Uterus (tissue), 4 donors: Measurements from ENCODE around the gene CCDC85A. TPM values are rescaled to one million over a fixed set of nuclear protein-coding genes. Genes with fewer than 3 reads are reported as not detected.

Experiments used
- DNase-seq, 2 donors: peaks; one replicate each; pipeline ENCODE4 v3.0.0-alpha.2; 2019 to 2020
- H3K27ac ChIP-seq, 2 donors: fragments of 200-600 bp; sonication (generic); 1 replicate in 1 of 2; 2 replicates in 1 of 2; pipeline ENCODE4 v1.5.1; 2016 to 2018
- H3K27me3 ChIP-seq, 2 donors: fragments of 200-600 bp; sonication (generic); one replicate each; pipeline ENCODE4 v1.5.1; 2018 to 2019; ENCODE audit warnings: control low read depth in 1 of 2
- H3K36me3 ChIP-seq, 2 donors: fragments of 200-600 bp; sonication (generic); one replicate each; pipeline ENCODE4 v1.5.1; 2019; ENCODE audit warnings: control low read depth in 1 of 2
- H3K4me1 ChIP-seq, 2 donors: fragments of 200-600 bp; sonication (generic); one replicate each; pipeline ENCODE4 v1.5.1; 2018 to 2019; ENCODE audit warnings: control low read depth in 1 of 2
- H3K4me3 ChIP-seq, 2 donors: fragments of 200-600 bp; sonication (generic); 1 replicate in 1 of 2; 2 replicates in 1 of 2; pipeline ENCODE4 v1.5.1; 2018 to 2019; ENCODE audit warnings: mild to moderate bottlenecking in 1 of 2
- H3K9me3 ChIP-seq, 2 donors: fragments of 200-600 bp; sonication (generic); one replicate each; pipeline ENCODE4 v1.5.1; 2019; ENCODE audit warnings: control low read depth in 1 of 2
- POLR2A ChIP-seq, 2 donors: fragments of 450-650 bp; IDR thresholded peaks; one replicate each; pipeline ENCODE4 v1.6.1; 2016; ENCODE audit warnings: antibody characterized with exemption in 2 of 2, mild to moderate bottlenecking in 1 of 2, moderate library complexity in 1 of 2
- intact Hi-C: fragments of 100-400 bp; cut with DNase I; formaldehyde crosslinking; loops from one replicate; pipeline ENCODE4 v1.15.1; 2023; ENCODE audit warnings: low total_unique reads
- total RNA-seq, 4 donors: library from RNA; depleted of rRNA in 3 of 4; stranded (reverse); fragments of >200 nt in 3 of 4; gene quantifications; one replicate each; pipeline versions ENCODE4 v1.1.0 to v1.2.4, GENCODE V29; 2014 to 2023
- TF ChIP-seq, protein P1 (sequence below), 4 experiments: fragments of 200-600 bp in 2 of 4; fragments of 450-650 bp in 2 of 4; sonication (generic) in 2 of 4; IDR thresholded peaks; one replicate each; pipeline ENCODE4 v1.5.1; 2016 to 2019; ENCODE audit warnings: antibody characterized with exemption in 4 of 4, mild to moderate bottlenecking in 2 of 4, moderate library complexity in 1 of 4
- donor health status: DM: yes; HTN: yes; CAD: no.

Gene CCDC85A
- total RNA-seq, 4 donors from 2014 or later = 4.7 to 23.2 (median 16.8) TPM

DNA sequence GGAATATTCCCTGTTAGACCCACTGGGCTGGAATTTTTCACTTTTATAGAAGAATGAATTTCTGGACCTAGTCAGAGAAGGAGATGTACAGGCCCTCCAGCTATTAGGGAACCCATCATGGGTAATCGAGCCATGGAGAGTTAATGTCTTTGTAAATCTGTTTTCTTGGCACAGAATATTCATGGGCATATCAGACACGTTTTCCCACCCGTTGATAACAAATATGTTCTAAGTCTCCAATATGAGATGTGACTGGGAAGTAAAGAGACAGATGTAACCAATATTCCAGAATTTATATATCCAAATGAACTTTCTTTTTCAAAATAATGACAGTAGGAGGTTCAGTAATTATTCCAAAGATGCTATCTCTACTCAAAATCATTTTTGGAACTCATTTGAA is 38.7 kb downstream of the CCDC85A start:
- H3K27ac ChIP-seq = no peak overlapping the region
- H3K4me1 ChIP-seq = no peaks in the 10 kb centered on the region
- H3K36me3 ChIP-seq = no peaks in the 10 kb centered on the region
- no peak overlapping the region for H3K4me3 ChIP-seq
- H3K27me3 ChIP-seq = no peaks in the 10 kb centered on the region
- intact Hi-C loops = no loop called here
- TF ChIP-seq, protein P1, sequence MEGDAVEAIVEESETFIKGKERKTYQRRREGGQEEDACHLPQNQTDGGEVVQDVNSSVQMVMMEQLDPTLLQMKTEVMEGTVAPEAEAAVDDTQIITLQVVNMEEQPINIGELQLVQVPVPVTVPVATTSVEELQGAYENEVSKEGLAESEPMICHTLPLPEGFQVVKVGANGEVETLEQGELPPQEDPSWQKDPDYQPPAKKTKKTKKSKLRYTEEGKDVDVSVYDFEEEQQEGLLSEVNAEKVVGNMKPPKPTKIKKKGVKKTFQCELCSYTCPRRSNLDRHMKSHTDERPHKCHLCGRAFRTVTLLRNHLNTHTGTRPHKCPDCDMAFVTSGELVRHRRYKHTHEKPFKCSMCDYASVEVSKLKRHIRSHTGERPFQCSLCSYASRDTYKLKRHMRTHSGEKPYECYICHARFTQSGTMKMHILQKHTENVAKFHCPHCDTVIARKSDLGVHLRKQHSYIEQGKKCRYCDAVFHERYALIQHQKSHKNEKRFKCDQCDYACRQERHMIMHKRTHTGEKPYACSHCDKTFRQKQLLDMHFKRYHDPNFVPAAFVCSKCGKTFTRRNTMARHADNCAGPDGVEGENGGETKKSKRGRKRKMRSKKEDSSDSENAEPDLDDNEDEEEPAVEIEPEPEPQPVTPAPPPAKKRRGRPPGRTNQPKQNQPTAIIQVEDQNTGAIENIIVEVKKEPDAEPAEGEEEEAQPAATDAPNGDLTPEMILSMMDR (IDR thresholded peaks at IDR 0.05) = no peak
- no peak for TF ChIP-seq POLR2A (IDR thresholded peaks at IDR 0.05)
- DNase-seq = no peak
- H3K9me3 ChIP-seq = no peaks in the 10 kb centered on the region

GRCh38 chr2:56224316-56224715 is 40.5 kb downstream of the CCDC85A start:
- H3K27ac ChIP-seq = no peak overlapping the region
- intact Hi-C loops = no loop called here
- DNase-seq = no peak
- H3K27me3 ChIP-seq = no peaks in the 10 kb centered on the region
- H3K4me1 ChIP-seq = no peaks in the 10 kb centered on the region
- no peaks in the 10 kb centered on the region for H3K9me3 ChIP-seq
- H3K36me3 ChIP-seq = no peaks in the 10 kb centered on the region
- TF ChIP-seq POLR2A (IDR thresholded peaks at IDR 0.05) = no peak
- TF ChIP-seq, protein P1 (IDR thresholded peaks at IDR 0.05) = no peak
- H3K4me3 ChIP-seq = no peak overlapping the region

- TF ChIP-seq, protein P1 (IDR thresholded peaks at IDR 0.05) = no peak
- no peak for TF ChIP-seq POLR2A (IDR thresholded peaks at IDR 0.05)
- Histone ChIP-seq H3K9me3 (no peaks in the 10 kb centered on the region), H3K4me1 (no peaks in the 10 kb centered on the region), H3K27me3 (no peaks in the 10 kb centered on the region), H3K36me3 (no peaks in the 10 kb centered on the region), H3K4me3 (no peak overlapping the region), H3K27ac (no peak overlapping the region)
- intact Hi-C loops = no loop called here
- no peak for DNase-seq
Measured at GRCh38 chr2:56227811-56228210, 44.0 kb downstream of the CCDC85A start.

DNA sequence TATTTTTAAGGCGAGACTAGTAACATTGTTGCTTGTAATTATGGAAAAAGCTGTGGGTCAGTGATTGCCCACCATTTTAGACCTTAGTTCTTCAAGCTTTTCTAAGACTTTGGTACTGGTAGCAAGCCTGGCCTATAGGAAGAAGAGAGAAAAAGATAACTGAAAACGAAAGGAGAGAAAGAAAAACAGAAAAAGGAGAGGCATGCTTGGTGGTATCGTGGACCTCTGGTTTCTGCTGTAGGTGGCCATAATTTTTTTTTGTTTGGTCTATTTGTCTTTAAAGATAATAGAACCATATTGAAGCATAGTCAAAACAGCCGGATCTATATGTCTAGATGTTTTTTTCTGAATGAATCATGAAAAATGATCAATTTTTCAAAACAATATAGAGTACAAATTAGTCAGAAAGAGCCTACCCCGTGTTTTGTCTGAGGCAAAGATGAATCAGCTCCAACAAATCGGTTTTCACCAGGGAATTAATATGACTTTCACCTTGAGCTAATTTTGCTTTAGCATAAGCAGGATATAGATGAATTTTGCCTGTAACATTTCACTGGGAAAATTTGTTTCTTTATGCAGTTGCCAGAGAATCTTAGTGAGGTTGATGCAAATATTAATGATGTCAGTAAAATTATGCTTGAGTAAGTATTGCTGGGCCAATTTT is 45.7 kb downstream of the CCDC85A start:
- Histone ChIP-seq H3K4me3 (no peak overlapping the region), H3K9me3 (no peaks in the 10 kb centered on the region), H3K27me3 (no peaks in the 10 kb centered on the region), H3K4me1 (no peaks in the 10 kb centered on the region), H3K27ac (peak overlapping the region in 1 of 2 donors; percentile 69), H3K36me3 (no peaks in the 10 kb centered on the region)
- no peak for DNase-seq
- intact Hi-C loops = no loop called here
- TF ChIP-seq, protein P1 (IDR thresholded peaks at IDR 0.05) = no peak
- no peak for TF ChIP-seq POLR2A (IDR thresholded peaks at IDR 0.05)

GRCh38 chr2:56230156-56230555 is 46.4 kb downstream of the CCDC85A start:
- H3K4me1 ChIP-seq = no peaks in the 10 kb centered on the region
- H3K4me3 ChIP-seq = no peak overlapping the region
- H3K9me3 ChIP-seq = no peaks in the 10 kb centered on the region
- no peaks in the 10 kb centered on the region for H3K27me3 ChIP-seq
- TF ChIP-seq, protein P1 (IDR thresholded peaks at IDR 0.05) = no peak
- TF ChIP-seq POLR2A (IDR thresholded peaks at IDR 0.05) = no peak
- H3K36me3 ChIP-seq = no peaks in the 10 kb centered on the region
- peak overlapping the region in 1 of 2 donors; percentile 69 for H3K27ac ChIP-seq
- no peak for DNase-seq
- intact Hi-C loops = no loop called here
